ENCODE results near the gene LILRB2.
"Not testable (repeated sequence)": the region's sequence is repeated elsewhere in the genome, so short reads cannot be mapped to it uniquely, and the experiment has no call there.

Gene LILRB2

DNA sequence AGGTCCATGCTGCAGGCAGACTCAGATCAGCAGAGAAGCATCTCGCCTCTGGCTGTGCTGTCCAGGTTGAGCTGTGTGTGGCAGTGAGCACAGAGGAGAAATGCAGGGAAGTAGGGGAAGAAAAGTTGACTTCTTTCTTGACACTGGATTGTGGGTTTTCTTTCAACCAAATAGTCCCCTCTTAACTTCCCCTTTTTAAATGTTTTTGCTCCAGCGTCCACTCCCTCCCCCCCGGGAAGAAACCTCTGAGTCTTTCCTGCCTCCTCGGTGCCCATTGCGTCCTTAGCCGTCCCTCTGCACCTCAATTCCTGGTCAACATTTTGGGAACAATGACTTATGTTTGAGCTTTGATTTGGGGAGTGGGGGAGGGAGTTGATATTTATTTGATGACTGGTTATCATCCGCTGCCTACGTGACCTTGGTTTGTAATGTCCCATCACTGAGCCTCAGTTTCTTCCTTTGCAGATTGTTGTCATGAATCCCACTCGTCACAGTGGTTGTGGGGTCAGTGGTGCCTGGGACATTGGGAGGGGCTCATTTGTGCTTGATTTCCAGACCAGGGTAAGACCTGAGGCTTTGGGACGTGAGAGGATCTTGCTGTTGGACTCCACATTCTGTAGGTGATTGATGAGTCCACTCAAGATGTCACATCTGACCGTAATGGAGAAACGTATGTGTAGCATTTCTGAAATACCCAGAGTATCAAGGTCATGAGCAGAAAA, at the start of gene LILRB2:
Gene LILRB2 (minus strand): TSS at position 104 of the 722 bp plus-strand sequence. CDS start 614 bp downstream, outside the sequence.
- H3K4me2 ChIP-seq (ENCODE audit: low read depth, low read length), result no peak within 1 kb of the TSS
- no peaks in the 10 kb centered on the region for H3K79me2 ChIP-seq (ENCODE audit: low read length)

DNA sequence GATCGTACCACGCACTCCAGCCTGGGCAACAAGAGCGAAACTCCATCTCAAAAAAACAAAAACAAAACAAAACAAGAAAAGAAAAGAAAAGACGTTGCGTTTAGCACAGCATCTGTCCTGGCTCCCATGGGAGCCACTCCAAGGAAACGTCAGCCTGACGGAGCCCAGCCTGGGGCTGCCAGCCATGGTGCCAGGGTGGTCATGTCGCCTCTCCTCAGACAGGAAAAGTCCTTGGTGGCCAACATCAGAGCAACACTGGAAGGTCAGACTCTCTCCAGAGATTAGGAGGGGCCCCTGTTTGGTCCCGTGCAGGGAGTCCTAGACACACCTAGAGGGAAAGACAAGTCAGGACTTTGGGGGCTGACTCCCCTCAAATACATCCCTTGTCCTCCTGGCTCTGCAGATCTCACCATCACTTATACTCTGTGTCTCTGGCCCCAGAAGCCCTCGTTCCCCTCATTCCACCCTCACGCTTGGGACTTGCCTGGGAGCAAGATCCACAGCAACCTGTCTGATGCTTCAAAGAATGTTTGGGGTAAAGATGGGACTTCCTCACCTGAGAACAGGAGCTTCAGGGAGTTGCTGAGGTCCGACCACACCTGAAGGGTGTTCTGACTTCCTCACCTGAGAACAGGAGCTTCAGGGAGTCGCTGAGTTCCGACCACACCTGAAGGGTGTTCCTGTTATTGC, 48.7 kb upstream of the LILRB2 start:
- no peak overlapping the region for H3K4me2 ChIP-seq (ENCODE audit: low read depth, low read length)
- H2AFZ ChIP-seq (ENCODE audit: low read length), result no peak overlapping the region
- no peaks in the 10 kb centered on the region for H3F3A ChIP-seq (ENCODE audit: insufficient read depth, low read length)
- H4K20me1 ChIP-seq (ENCODE audit: insufficient read depth, low read length), result no peaks in the 10 kb centered on the region
- H3K4me3 ChIP-seq (ENCODE audit: low read length), result no peak overlapping the region
- no peak overlapping the region for H3K27ac ChIP-seq (ENCODE audit: low read length)
- no peak for DNase-seq
- no peak overlapping the region for H3K9ac ChIP-seq (ENCODE audit: low read length)
- H3K9me3 ChIP-seq (replicated peaks; ENCODE audit: insufficient read depth, low read length), result no peaks in the 10 kb centered on the region
- TF ChIP-seq EZH2 (optimal IDR thresholded peaks at IDR 0.05; ENCODE audit: low read depth, low read length) (no peak), EZH2phosphoT487 (IDR thresholded peaks at IDR 0.05; ENCODE audit: low read length) (no peak)
- TF ChIP-seq, protein P1, sequence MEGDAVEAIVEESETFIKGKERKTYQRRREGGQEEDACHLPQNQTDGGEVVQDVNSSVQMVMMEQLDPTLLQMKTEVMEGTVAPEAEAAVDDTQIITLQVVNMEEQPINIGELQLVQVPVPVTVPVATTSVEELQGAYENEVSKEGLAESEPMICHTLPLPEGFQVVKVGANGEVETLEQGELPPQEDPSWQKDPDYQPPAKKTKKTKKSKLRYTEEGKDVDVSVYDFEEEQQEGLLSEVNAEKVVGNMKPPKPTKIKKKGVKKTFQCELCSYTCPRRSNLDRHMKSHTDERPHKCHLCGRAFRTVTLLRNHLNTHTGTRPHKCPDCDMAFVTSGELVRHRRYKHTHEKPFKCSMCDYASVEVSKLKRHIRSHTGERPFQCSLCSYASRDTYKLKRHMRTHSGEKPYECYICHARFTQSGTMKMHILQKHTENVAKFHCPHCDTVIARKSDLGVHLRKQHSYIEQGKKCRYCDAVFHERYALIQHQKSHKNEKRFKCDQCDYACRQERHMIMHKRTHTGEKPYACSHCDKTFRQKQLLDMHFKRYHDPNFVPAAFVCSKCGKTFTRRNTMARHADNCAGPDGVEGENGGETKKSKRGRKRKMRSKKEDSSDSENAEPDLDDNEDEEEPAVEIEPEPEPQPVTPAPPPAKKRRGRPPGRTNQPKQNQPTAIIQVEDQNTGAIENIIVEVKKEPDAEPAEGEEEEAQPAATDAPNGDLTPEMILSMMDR (IDR thresholded peaks at IDR 0.05; ENCODE audit: low read length), result no peak
- peaks cover 6% of the 10 kb centered on the region for H3K27me3 ChIP-seq (replicated peaks; ENCODE audit: insufficient read depth, low read length)
- H3K79me2 ChIP-seq (ENCODE audit: low read length), result no peaks in the 10 kb centered on the region
- H3K36me3 ChIP-seq (replicated peaks; ENCODE audit: insufficient read depth, low read length), result no peaks in the 10 kb centered on the region
- H3K4me1 ChIP-seq (ENCODE audit: low read length), result peaks cover 16% of the 10 kb centered on the region
- no peaks in the 10 kb centered on the region for H3K9me2 ChIP-seq (replicated peaks; ENCODE audit: insufficient read depth, low read length)

More for the DNA sequence above, at the start of gene LILRB2:
- H2AFZ ChIP-seq (ENCODE audit: low read length), result no peak within 1 kb of the TSS
- DNase-seq, result no peak
- no peak for TF ChIP-seq EZH2phosphoT487 (IDR thresholded peaks at IDR 0.05; ENCODE audit: low read length)
- TF ChIP-seq, protein P1 (IDR thresholded peaks at IDR 0.05; ENCODE audit: low read length), result no peak
- no peak for TF ChIP-seq EZH2 (optimal IDR thresholded peaks at IDR 0.05; ENCODE audit: low read depth, low read length)
- H3K36me3 ChIP-seq (replicated peaks; ENCODE audit: insufficient read depth, low read length), result no peaks in the 10 kb centered on the region
- no peaks in the 10 kb centered on the region for H3K9me3 ChIP-seq (replicated peaks; ENCODE audit: insufficient read depth, low read length)
- H4K20me1 ChIP-seq (ENCODE audit: insufficient read depth, low read length), result no peaks in the 10 kb centered on the region
- H3K27ac ChIP-seq (ENCODE audit: low read length), result no peak within 1 kb of the TSS
- peaks cover 74% of the 10 kb centered on the region for H3K27me3 ChIP-seq (replicated peaks; ENCODE audit: insufficient read depth, low read length)
- H3F3A ChIP-seq (ENCODE audit: insufficient read depth, low read length), result no peaks in the 10 kb centered on the region
- H3K4me3 ChIP-seq (ENCODE audit: low read length), result no peak within 1 kb of the TSS
- H3K9ac ChIP-seq (ENCODE audit: low read length), result no peak within 1 kb of the TSS
- H3K4me1 ChIP-seq (ENCODE audit: low read length), result no peaks in the 10 kb centered on the region
- no peaks in the 10 kb centered on the region for H3K9me2 ChIP-seq (replicated peaks; ENCODE audit: insufficient read depth, low read length)

DNA sequence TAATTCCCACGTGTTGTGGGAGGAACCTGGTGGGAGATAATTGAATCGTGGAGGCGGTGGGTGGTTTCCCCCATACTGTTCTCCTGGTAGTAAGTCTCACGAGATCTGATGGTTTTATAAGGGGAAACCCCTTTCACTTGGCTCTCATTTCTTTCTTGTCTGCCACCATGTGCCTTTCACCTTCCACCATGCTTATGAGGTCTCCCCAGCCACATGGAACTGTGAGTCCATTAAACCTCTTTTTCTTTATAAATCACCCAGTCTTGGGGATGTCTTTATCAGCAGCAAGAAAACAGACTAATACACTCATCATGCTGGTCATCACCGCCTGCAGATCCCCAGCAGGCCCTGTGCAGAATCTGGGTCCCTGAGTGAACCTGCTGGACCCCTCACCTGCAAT, 47.9 kb upstream of the LILRB2 start:
- H3K4me3 ChIP-seq (ENCODE audit: low read length); H3F3A ChIP-seq (ENCODE audit: insufficient read depth, low read length); H4K20me1 ChIP-seq (ENCODE audit: insufficient read depth, low read length); H3K9me3 ChIP-seq (replicated peaks; ENCODE audit: insufficient read depth, low read length); H2AFZ ChIP-seq (ENCODE audit: low read length); DNase-seq; H3K4me2 ChIP-seq (ENCODE audit: low read depth, low read length); H3K9me2 ChIP-seq (replicated peaks; ENCODE audit: insufficient read depth, low read length); H3K27ac ChIP-seq (ENCODE audit: low read length); H3K36me3 ChIP-seq (replicated peaks; ENCODE audit: insufficient read depth, low read length); H3K79me2 ChIP-seq (ENCODE audit: low read length); H3K9ac ChIP-seq (ENCODE audit: low read length): not testable (repeated sequence)
- peaks cover 16% of the 10 kb centered on the region for H3K4me1 ChIP-seq (ENCODE audit: low read length)
- peaks cover 15% of the 10 kb centered on the region for H3K27me3 ChIP-seq (replicated peaks; ENCODE audit: insufficient read depth, low read length)

DNA sequence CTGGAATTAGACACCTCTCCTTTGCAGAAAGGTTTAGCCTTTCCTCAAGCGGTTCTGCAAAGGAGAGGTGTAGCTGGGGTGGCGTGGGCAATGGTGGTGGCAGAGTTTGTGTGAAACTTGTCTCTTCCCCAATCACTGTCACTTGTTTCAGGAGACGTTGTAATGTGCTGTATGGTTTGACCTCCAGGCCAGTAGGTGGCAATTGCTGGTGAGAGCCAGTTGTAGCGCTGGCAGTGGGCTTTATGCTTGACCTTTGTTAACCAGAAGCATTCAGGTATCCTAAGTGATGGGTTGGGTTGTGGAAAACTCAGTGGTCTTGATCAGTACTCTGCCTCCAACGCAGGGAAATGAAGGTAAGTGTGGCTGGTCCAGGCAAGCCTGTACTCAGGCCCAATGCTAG, 44.7 kb upstream of the LILRB2 start:
- TF ChIP-seq EZH2phosphoT487 (IDR thresholded peaks at IDR 0.05; ENCODE audit: low read length), result no peak
- TF ChIP-seq, protein P1 (IDR thresholded peaks at IDR 0.05; ENCODE audit: low read length), result no peak
- TF ChIP-seq EZH2 (optimal IDR thresholded peaks at IDR 0.05; ENCODE audit: low read depth, low read length), result no peak
- Histone ChIP-seq H2AFZ (ENCODE audit: low read length) (no peak overlapping the region), H3K9me3 (replicated peaks; ENCODE audit: insufficient read depth, low read length) (no peaks in the 10 kb centered on the region), H4K20me1 (ENCODE audit: insufficient read depth, low read length) (no peaks in the 10 kb centered on the region), H3K4me2 (ENCODE audit: low read depth, low read length) (no peak overlapping the region), H3K9ac (ENCODE audit: low read length) (no peak overlapping the region), H3K79me2 (ENCODE audit: low read length) (no peaks in the 10 kb centered on the region), H3K4me3 (ENCODE audit: low read length) (no peak overlapping the region), H3K27me3 (replicated peaks; ENCODE audit: insufficient read depth, low read length) (peaks cover 30% of the 10 kb centered on the region), H3K27ac (ENCODE audit: low read length) (no peak overlapping the region), H3F3A (ENCODE audit: insufficient read depth, low read length) (no peaks in the 10 kb centered on the region), H3K4me1 (ENCODE audit: low read length) (peaks cover 16% of the 10 kb centered on the region), H3K36me3 (replicated peaks; ENCODE audit: insufficient read depth, low read length) (no peaks in the 10 kb centered on the region), H3K9me2 (replicated peaks; ENCODE audit: insufficient read depth, low read length) (no peaks in the 10 kb centered on the region)
- no peak for DNase-seq

All from MM.1S (cell line).